Loucy (cell line): ENCODE data around the gene NIN.
A peak's percentile ranks its signal among the peaks of the same experiment; 100 is the strongest.

Experiments used
- H2AFZ ChIP-seq: fragments of 200-600 bp; sonication (generic); 2 replicates; pipeline ENCODE4 v1.6.0; 2016; ENCODE audit warnings: antibody characterized with exemption, mild to moderate bottlenecking, low read length, moderate library complexity
- H3F3A ChIP-seq: fragments of 200-600 bp; 2 replicates; pipeline ENCODE4 v1.6.0; 2016; ENCODE audit warnings: antibody characterized with exemption, low read depth, mild to moderate bottlenecking
- H3K27me3 ChIP-seq: fragments of 200-600 bp; sonication (generic); 2 replicates; pipeline ENCODE4 v1.6.1; 2014; ENCODE audit warnings: low read length, mild to moderate bottlenecking; ENCODE audit not compliant: insufficient read depth, poor library complexity, severe bottlenecking
- H3K36me3 ChIP-seq: fragments of 200-600 bp; sonication (generic); 2 replicates; pipeline ENCODE4 v1.6.1; 2016; ENCODE audit warnings: low read length; ENCODE audit not compliant: insufficient read depth
- H3K4me1 ChIP-seq: fragments of 200-600 bp; sonication (generic); 2 replicates; pipeline ENCODE4 v1.5.1; 2014; ENCODE audit warnings: low read length, mild to moderate bottlenecking; ENCODE audit not compliant: insufficient read depth, poor library complexity, severe bottlenecking
- H3K4me2 ChIP-seq: fragments of 200-600 bp; sonication (generic); 2 replicates; pipeline ENCODE4 v1.6.0; 2014; ENCODE audit warnings: antibody characterized with exemption, low read length, low read depth, mild to moderate bottlenecking; ENCODE audit not compliant: poor library complexity, severe bottlenecking
- H3K4me3 ChIP-seq: fragments of 200-600 bp; sonication (generic); 2 replicates; pipeline ENCODE4 v1.5.1; 2014; ENCODE audit warnings: low read length, mild to moderate bottlenecking, mixed read lengths; ENCODE audit not compliant: poor library complexity, severe bottlenecking
- H3K79me2 ChIP-seq: fragments of 200-600 bp; sonication (generic); 2 replicates; pipeline ENCODE4 v1.6.1; 2014; ENCODE audit warnings: low read length; ENCODE audit not compliant: insufficient read depth
- H3K9ac ChIP-seq: fragments of 200-600 bp; sonication (generic); 2 replicates; pipeline ENCODE4 v1.6.0; 2014; ENCODE audit warnings: mild to moderate bottlenecking, low read depth, low read length, moderate library complexity; ENCODE audit not compliant: poor library complexity, severe bottlenecking
- H3K9me2 ChIP-seq: fragments of 200-600 bp; sonication (generic); replicated peaks from 2 replicates; pipeline ENCODE4 v1.6.1; 2016; ENCODE audit warnings: low read depth, low read length, mixed read lengths
- H3K9me3 ChIP-seq: fragments of 200-600 bp; sonication (generic); 2 replicates; pipeline ENCODE4 v1.6.1; 2014; ENCODE audit warnings: mild to moderate bottlenecking, antibody characterized with exemption, low read length, low read depth; ENCODE audit not compliant: insufficient read depth
- H4K20me1 ChIP-seq: fragments of 200-600 bp; sonication (generic); 2 replicates; pipeline ENCODE4 v1.6.0; 2014; ENCODE audit warnings: antibody characterized with exemption, low read length, mild to moderate bottlenecking; ENCODE audit not compliant: insufficient read depth, poor library complexity, severe bottlenecking
- EZH2phosphoT487 ChIP-seq: fragments of 200-600 bp; IDR thresholded peaks from 2 replicates; pipeline ENCODE4 v1.6.1; 2018; ENCODE audit warnings: antibody characterized with exemption, mild to moderate bottlenecking, moderate library complexity, borderline replicate concordance
- TF ChIP-seq, protein P1 (sequence below): fragments of 200-600 bp; sonication (generic); conservative IDR thresholded peaks from 2 replicates; pipeline ENCODE4 v1.5.1; 2014; ENCODE audit warnings: mild to moderate bottlenecking, antibody characterized with exemption, low read length

The NIN gene

DNA sequence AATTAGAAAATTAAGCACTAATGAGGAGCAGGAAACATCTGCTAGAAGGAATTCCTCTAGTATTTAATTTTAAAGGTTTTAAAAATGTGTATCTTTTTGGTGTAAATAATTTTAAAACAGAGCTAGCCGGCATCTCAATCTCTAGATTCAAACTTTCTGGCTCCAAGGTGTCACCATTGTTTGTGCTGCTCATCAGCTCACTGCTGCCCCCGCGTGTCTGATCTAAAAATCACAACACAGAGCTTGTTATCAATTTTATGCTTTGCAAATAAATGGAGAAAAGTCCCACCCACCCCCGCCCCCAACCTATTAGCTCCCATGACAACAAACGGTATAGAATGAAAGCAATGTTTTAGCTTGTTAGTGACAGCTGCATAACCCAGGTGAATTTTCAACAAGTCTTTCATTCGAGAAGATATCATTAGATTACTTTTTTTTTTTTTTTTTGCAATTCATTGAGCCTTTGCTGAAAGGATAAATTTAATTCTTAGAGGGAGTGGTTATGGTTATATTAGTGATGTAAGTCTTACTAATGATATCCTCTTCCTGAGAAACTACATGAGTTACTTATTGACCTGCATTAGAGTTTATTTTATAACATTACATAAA lies 29.6 kb upstream of the NIN start:
- Histone ChIP-seq H3K4me1 (peaks cover 54% of the 10 kb centered on the region), H3K79me2 (no peaks in the 10 kb centered on the region), H3K4me2 (peak overlapping the region; percentile 89), H3K36me3 (no peaks in the 10 kb centered on the region), H3K9me3 (no peaks in the 10 kb centered on the region), H3F3A (no peaks in the 10 kb centered on the region), H3K9ac (peak overlapping the region; percentile 81), H3K9me2 (no peaks in the 10 kb centered on the region), H2AFZ (peak overlapping the region; percentile 90), H3K4me3 (peak overlapping the region; percentile 72), H3K27me3 (no peaks in the 10 kb centered on the region), H4K20me1 (no peaks in the 10 kb centered on the region)
- TF ChIP-seq, protein P1, sequence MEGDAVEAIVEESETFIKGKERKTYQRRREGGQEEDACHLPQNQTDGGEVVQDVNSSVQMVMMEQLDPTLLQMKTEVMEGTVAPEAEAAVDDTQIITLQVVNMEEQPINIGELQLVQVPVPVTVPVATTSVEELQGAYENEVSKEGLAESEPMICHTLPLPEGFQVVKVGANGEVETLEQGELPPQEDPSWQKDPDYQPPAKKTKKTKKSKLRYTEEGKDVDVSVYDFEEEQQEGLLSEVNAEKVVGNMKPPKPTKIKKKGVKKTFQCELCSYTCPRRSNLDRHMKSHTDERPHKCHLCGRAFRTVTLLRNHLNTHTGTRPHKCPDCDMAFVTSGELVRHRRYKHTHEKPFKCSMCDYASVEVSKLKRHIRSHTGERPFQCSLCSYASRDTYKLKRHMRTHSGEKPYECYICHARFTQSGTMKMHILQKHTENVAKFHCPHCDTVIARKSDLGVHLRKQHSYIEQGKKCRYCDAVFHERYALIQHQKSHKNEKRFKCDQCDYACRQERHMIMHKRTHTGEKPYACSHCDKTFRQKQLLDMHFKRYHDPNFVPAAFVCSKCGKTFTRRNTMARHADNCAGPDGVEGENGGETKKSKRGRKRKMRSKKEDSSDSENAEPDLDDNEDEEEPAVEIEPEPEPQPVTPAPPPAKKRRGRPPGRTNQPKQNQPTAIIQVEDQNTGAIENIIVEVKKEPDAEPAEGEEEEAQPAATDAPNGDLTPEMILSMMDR = peak; percentile 66
- TF ChIP-seq EZH2phosphoT487 = no peak

GRCh38 chr14:50859296-50859624 lies 28.3 kb upstream of the NIN start:
- H3K9me2 ChIP-seq = no peaks in the 10 kb centered on the region
- peaks cover 58% of the 10 kb centered on the region for H3K4me1 ChIP-seq
- TF ChIP-seq, protein P1 = no peak
- TF ChIP-seq EZH2phosphoT487 = no peak
- H3K9ac ChIP-seq = peak overlapping the region; percentile 81
- H3K36me3 ChIP-seq = no peaks in the 10 kb centered on the region
- H2AFZ ChIP-seq = peak overlapping the region; percentile 79
- no peaks in the 10 kb centered on the region for H3K9me3 ChIP-seq
- H3K4me2 ChIP-seq = peak overlapping the region; percentile 89
- 0 out of 2 replicates have a peak, but pooled peaks cover 2% of the 10 kb centered on the region for H3F3A ChIP-seq
- H4K20me1 ChIP-seq = no peaks in the 10 kb centered on the region
- H3K4me3 ChIP-seq = peak overlapping the region; percentile 72
- H3K27me3 ChIP-seq = no peaks in the 10 kb centered on the region
- no peaks in the 10 kb centered on the region for H3K79me2 ChIP-seq

DNA sequence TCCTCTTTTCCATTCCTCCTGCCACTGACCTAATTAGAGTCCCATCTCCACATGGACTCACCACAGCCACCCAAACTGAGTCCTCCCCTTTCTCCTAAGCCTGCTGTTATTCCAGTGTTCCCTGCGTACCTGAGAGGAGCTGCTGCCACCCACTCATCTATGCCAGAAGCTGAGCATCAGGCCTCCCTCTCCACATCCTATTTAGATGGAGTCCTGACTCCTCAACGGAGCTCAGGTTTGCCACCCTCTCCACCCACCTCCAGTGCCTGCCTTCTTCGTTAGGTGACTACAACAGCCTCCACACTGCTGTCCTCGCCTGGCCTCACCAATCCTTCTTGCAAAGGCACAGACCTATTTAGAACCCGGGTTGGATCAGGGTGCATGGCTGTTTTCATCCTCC lies 25.7 kb upstream of the NIN start:
- no peaks in the 10 kb centered on the region for H4K20me1 ChIP-seq
- no peak overlapping the region for H3K9ac ChIP-seq
- H2AFZ ChIP-seq = peak overlapping the region; percentile 15; the same call in 1 of the 2 replicates
- H3K4me3 ChIP-seq = no peak overlapping the region
- no peaks in the 10 kb centered on the region for H3K9me2 ChIP-seq
- peaks cover 49% of the 10 kb centered on the region for H3K4me1 ChIP-seq
- no peaks in the 10 kb centered on the region for H3K36me3 ChIP-seq
- no peaks in the 10 kb centered on the region for H3K9me3 ChIP-seq
- no peak overlapping the region for H3K4me2 ChIP-seq
- TF ChIP-seq EZH2phosphoT487 = no peak
- TF ChIP-seq, protein P1 = no peak
- 0 out of 2 replicates have a peak, but pooled peaks cover 3% of the 10 kb centered on the region for H3F3A ChIP-seq
- no peaks in the 10 kb centered on the region for H3K79me2 ChIP-seq
- H3K27me3 ChIP-seq = no peaks in the 10 kb centered on the region
